HEK293 (cell line): ENCODE measurements around the gene CTSH.

Experiments used
- FEZF1 ChIP-seq: fragments of 450-650 bp; formaldehyde crosslinking; IDR thresholded peaks from 2 replicates; pipeline ENCODE4 v1.5.1; 2016; ENCODE audit warnings: missing biosample characterization, missing genetic modification characterization
- GLI4 ChIP-seq: fragments of 450-650 bp; formaldehyde crosslinking; IDR thresholded peaks from 2 replicates; pipeline ENCODE4 v1.5.1; 2016; ENCODE audit warnings: missing biosample characterization, missing genetic modification characterization
- RBAK ChIP-seq: fragments of 450-650 bp; formaldehyde crosslinking; IDR thresholded peaks from 2 replicates; pipeline ENCODE4 v1.5.1; 2016; ENCODE audit warnings: missing biosample characterization, missing genetic modification characterization
- SCRT1 ChIP-seq: fragments of 450-650 bp; formaldehyde crosslinking; IDR thresholded peaks from 2 replicates; pipeline ENCODE4 v1.5.1; 2016; ENCODE audit warnings: missing biosample characterization, missing genetic modification characterization, borderline replicate concordance
- SETDB1 ChIP-seq: IDR thresholded peaks from one replicate; pipeline ENCODE4 v1.6.1; 2017; ENCODE audit warnings: mild to moderate bottlenecking, low read length, moderate library complexity, mixed read lengths; ENCODE audit not compliant: insufficient read length
- WT1 ChIP-seq: fragments of 450-650 bp; formaldehyde crosslinking; IDR thresholded peaks from 2 replicates; pipeline ENCODE4 v1.5.1; 2016; ENCODE audit warnings: missing biosample characterization, missing genetic modification characterization
- ZBTB7A ChIP-seq: fragments of 450-650 bp; formaldehyde crosslinking; IDR thresholded peaks from 2 replicates; pipeline ENCODE4 v1.5.1; 2016; ENCODE audit warnings: low read depth, missing biosample characterization, missing genetic modification characterization
- ZEB2 ChIP-seq: fragments of 450-650 bp; formaldehyde crosslinking; IDR thresholded peaks from 2 replicates; pipeline ENCODE4 v1.5.1; 2016; ENCODE audit warnings: missing biosample characterization, missing genetic modification characterization
- ZFP37 ChIP-seq: fragments of 450-650 bp; formaldehyde crosslinking; IDR thresholded peaks from 2 replicates; pipeline ENCODE4 v1.5.1; 2016; ENCODE audit warnings: missing biosample characterization, missing genetic modification characterization
- ZNF10 ChIP-seq: fragments of 450-650 bp; formaldehyde crosslinking; IDR thresholded peaks from 2 replicates; pipeline ENCODE4 v1.5.1; 2017; ENCODE audit warnings: missing biosample characterization, missing genetic modification characterization
- ZNF157 ChIP-seq: fragments of 450-650 bp; formaldehyde crosslinking; IDR thresholded peaks from 2 replicates; pipeline ENCODE4 v1.5.1; 2016; ENCODE audit warnings: missing biosample characterization, missing genetic modification characterization
- ZNF211 ChIP-seq: fragments of 450-650 bp; formaldehyde crosslinking; IDR thresholded peaks from 2 replicates; pipeline ENCODE4 v1.5.1; 2016; ENCODE audit warnings: low read depth, missing biosample characterization, missing genetic modification characterization
- ZNF24 ChIP-seq: fragments of 450-650 bp; formaldehyde crosslinking; IDR thresholded peaks from 2 replicates; pipeline ENCODE4 v1.5.1; 2016; ENCODE audit warnings: missing biosample characterization, missing genetic modification characterization
- ZNF248 ChIP-seq: fragments of 450-650 bp; formaldehyde crosslinking; IDR thresholded peaks from 2 replicates; pipeline ENCODE4 v1.5.1; 2017; ENCODE audit warnings: missing biosample characterization, missing genetic modification characterization
- ZNF391 ChIP-seq: fragments of 450-650 bp; formaldehyde crosslinking; IDR thresholded peaks from 2 replicates; pipeline ENCODE4 v1.5.1; 2016; ENCODE audit warnings: low read depth, missing biosample characterization, missing genetic modification characterization, borderline replicate concordance
- ZNF555 ChIP-seq: fragments of 450-650 bp; formaldehyde crosslinking; conservative IDR thresholded peaks from 2 replicates; pipeline ENCODE4 v1.5.1; 2017; ENCODE audit warnings: missing biosample characterization, mild to moderate bottlenecking, missing genetic modification characterization, inconsistent platforms
- ZNF560 ChIP-seq: fragments of 450-650 bp; formaldehyde crosslinking; IDR thresholded peaks from 2 replicates; pipeline ENCODE4 v1.5.1; 2017; ENCODE audit warnings: missing biosample characterization, missing genetic modification characterization, borderline replicate concordance
- ZNF600 ChIP-seq: fragments of 450-650 bp; formaldehyde crosslinking; IDR thresholded peaks from 2 replicates; pipeline ENCODE4 v1.5.1; 2016; ENCODE audit warnings: missing biosample characterization, missing genetic modification characterization
- ZNF626 ChIP-seq: fragments of 450-650 bp; sonication (Bioruptor Pico); formaldehyde crosslinking; IDR thresholded peaks from 2 replicates; pipeline ENCODE4 v1.5.1; 2018; ENCODE audit warnings: missing biosample characterization, missing genetic modification characterization, inconsistent platforms
- ZNF658 ChIP-seq: fragments of 450-650 bp; formaldehyde crosslinking; IDR thresholded peaks from 2 replicates; pipeline ENCODE4; 2016; ENCODE audit warnings: missing biosample characterization, missing genetic modification characterization
- ZNF660 ChIP-seq: fragments of 450-650 bp; IDR thresholded peaks from 2 replicates; pipeline ENCODE4 v1.5.1; 2018; ENCODE audit warnings: missing biosample characterization, mild to moderate bottlenecking, missing genetic modification characterization
- ZNF677 ChIP-seq: fragments of 450-650 bp; IDR thresholded peaks from 2 replicates; pipeline ENCODE4 v1.5.0; 2018; ENCODE audit warnings: missing biosample characterization, mild to moderate bottlenecking, missing genetic modification characterization, moderate library complexity
- ZNF791 ChIP-seq: fragments of 450-650 bp; formaldehyde crosslinking; IDR thresholded peaks from 2 replicates; pipeline ENCODE4 v1.5.1; 2016; ENCODE audit warnings: missing biosample characterization, missing genetic modification characterization
- ZNF837 ChIP-seq: fragments of 450-650 bp; formaldehyde crosslinking; IDR thresholded peaks from 2 replicates; pipeline ENCODE4 v1.5.1; 2016; ENCODE audit warnings: missing biosample characterization, missing genetic modification characterization
- TF ChIP-seq, protein P1 (sequence below): fragments of 450-650 bp; formaldehyde crosslinking; IDR thresholded peaks from 2 replicates; pipeline ENCODE4 v1.5.1; 2016; ENCODE audit warnings: missing biosample characterization, missing genetic modification characterization, low read depth
- TF ChIP-seq, protein P2 (sequence below): fragments of 450-650 bp; formaldehyde crosslinking; IDR thresholded peaks from 2 replicates; pipeline ENCODE4 v1.5.1; 2016; ENCODE audit warnings: missing biosample characterization, missing genetic modification characterization
- TF ChIP-seq, protein P3 (sequence below): fragments of 450-650 bp; formaldehyde crosslinking; IDR thresholded peaks from 2 replicates; pipeline ENCODE4 v1.5.1; 2016; ENCODE audit warnings: missing biosample characterization, missing genetic modification characterization
- TF ChIP-seq, protein P4 (sequence below): fragments of 450-650 bp; formaldehyde crosslinking; IDR thresholded peaks from 2 replicates; pipeline ENCODE4 v1.5.1; 2016; ENCODE audit warnings: missing biosample characterization, missing genetic modification characterization
- TF ChIP-seq, protein P5 (sequence below): sonication (generic); formaldehyde crosslinking; IDR thresholded peaks from 2 replicates; pipeline ENCODE4 v1.8.1; 2022; ENCODE audit warnings: mild to moderate bottlenecking, moderate library complexity, missing genetic modification reagents
- TF ChIP-seq, protein P6 (sequence below): fragments of 450-650 bp; formaldehyde crosslinking; optimal IDR thresholded peaks from 2 replicates; pipeline ENCODE3; 2016; ENCODE audit warnings: missing biosample characterization, mild to moderate bottlenecking, missing genetic modification characterization
- TF ChIP-seq, protein P7 (sequence below): fragments of 450-650 bp; formaldehyde crosslinking; IDR thresholded peaks from 2 replicates; pipeline ENCODE4; 2016; ENCODE audit warnings: missing biosample characterization, missing genetic modification characterization

CTSH gene

DNA sequence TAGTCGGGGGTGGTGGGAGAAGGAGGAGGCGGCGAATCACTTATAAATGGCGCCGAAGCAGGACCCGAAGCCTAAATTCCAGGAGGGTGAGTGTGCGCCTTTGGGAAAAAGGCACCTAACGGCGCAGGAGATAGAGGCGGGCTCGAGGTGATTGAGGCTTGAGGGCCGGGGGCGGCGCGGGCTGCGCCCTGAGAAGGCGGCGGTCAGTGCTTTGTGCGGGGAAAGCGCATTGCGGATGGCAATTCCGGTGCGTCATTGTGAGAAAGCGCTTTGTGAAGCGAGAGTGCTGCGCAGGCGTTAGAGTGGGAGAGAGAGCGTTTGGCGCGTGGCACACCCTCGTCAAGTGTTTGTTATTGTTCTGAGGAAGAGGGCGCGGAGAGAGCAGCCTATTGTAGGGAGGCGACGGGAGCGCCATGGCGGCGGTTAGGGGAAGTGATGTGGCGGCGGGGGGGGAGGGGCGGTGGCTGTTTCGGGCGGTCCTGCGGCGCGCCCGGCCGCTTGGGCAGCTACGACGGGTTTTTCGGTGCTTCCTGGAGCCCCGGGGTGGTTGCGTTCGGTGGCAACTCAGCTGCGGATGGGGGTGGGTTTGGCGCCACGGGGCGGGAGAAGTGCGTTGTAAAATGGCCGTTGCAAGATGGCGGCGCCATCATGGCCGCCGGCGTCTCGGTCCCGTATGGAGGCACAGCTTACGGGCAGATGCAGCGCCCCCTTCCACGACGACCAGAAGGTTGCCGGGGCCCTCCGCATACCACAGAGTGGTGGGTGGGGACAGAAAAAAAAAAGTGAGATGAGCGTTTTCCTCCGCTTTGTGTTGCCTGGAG, 71.7 kb downstream of the CTSH start (continued):
- TF ChIP-seq ZNF248 = no peak
- no peak; the same call in 1 of the 2 replicates for TF ChIP-seq ZNF10 (tag by site-specific recombination)
- TF ChIP-seq, protein P1, sequence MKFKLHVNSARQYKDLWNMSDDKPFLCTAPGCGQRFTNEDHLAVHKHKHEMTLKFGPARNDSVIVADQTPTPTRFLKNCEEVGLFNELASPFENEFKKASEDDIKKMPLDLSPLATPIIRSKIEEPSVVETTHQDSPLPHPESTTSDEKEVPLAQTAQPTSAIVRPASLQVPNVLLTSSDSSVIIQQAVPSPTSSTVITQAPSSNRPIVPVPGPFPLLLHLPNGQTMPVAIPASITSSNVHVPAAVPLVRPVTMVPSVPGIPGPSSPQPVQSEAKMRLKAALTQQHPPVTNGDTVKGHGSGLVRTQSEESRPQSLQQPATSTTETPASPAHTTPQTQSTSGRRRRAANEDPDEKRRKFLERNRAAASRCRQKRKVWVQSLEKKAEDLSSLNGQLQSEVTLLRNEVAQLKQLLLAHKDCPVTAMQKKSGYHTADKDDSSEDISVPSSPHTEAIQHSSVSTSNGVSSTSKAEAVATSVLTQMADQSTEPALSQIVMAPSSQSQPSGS (tag by site-specific recombination) = no peak
- TF ChIP-seq, protein P2, sequence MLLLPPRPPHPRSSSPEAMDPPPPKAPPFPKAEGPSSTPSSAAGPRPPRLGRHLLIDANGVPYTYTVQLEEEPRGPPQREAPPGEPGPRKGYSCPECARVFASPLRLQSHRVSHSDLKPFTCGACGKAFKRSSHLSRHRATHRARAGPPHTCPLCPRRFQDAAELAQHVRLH (tag by site-specific recombination) = peak; percentile 75; the same call in 1 of the 2 replicates
- TF ChIP-seq, protein P3, sequence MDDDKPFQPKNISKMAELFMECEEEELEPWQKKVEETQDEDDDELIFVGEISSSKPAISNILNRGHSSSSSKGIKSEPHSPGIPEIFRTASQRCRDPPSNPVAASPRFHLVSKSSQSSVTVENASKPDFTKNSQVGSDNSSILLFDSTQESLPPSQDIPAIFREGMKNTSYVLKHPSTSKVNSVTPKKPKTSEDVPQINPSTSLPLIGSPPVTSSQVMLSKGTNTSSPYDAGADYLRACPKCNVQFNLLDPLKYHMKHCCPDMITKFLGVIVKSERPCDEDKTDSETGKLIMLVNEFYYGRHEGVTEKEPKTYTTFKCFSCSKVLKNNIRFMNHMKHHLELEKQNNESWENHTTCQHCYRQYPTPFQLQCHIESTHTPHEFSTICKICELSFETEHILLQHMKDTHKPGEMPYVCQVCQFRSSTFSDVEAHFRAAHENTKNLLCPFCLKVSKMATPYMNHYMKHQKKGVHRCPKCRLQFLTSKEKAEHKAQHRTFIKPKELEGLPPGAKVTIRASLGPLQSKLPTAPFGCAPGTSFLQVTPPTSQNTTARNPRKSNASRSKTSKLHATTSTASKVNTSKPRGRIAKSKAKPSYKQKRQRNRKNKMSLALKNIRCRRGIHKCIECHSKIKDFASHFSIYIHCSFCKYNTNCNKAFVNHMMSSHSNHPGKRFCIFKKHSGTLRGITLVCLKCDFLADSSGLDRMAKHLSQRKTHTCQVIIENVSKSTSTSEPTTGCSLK = no peak
- TF ChIP-seq ZNF791 (tag by site-specific recombination) = no peak
- peak; percentile 57 for TF ChIP-seq WT1 (tag by site-specific recombination)
- no peak for TF ChIP-seq RBAK
- no peak for TF ChIP-seq ZNF211 (tag by site-specific recombination)
- no peak for TF ChIP-seq ZNF391 (tag by site-specific recombination)
- TF ChIP-seq ZNF157 = no peak
- peak; percentile 79 for TF ChIP-seq ZNF600
- TF ChIP-seq ZNF24 = peak; percentile 66; the same call in 1 of the 2 replicates
- TF ChIP-seq ZNF677 = no peak
- no peak for TF ChIP-seq SETDB1
- TF ChIP-seq SCRT1 (tag by site-specific recombination) = no peak
- peak; percentile 29; the same call in 1 of the 2 replicates for TF ChIP-seq GLI4 (tag by site-specific recombination)
- TF ChIP-seq, protein P4, sequence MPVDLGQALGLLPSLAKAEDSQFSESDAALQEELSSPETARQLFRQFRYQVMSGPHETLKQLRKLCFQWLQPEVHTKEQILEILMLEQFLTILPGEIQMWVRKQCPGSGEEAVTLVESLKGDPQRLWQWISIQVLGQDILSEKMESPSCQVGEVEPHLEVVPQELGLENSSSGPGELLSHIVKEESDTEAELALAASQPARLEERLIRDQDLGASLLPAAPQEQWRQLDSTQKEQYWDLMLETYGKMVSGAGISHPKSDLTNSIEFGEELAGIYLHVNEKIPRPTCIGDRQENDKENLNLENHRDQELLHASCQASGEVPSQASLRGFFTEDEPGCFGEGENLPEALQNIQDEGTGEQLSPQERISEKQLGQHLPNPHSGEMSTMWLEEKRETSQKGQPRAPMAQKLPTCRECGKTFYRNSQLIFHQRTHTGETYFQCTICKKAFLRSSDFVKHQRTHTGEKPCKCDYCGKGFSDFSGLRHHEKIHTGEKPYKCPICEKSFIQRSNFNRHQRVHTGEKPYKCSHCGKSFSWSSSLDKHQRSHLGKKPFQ = 0 out of 2 replicates have a peak, but pooled peaks have one; percentile 19
- TF ChIP-seq ZNF658 (tag by site-specific recombination) = no peak
- peak; percentile 98 for TF ChIP-seq ZEB2 (tag by site-specific recombination)
- TF ChIP-seq ZFP37 (tag by site-specific recombination) = peak; percentile 77
- TF ChIP-seq, protein P5, sequence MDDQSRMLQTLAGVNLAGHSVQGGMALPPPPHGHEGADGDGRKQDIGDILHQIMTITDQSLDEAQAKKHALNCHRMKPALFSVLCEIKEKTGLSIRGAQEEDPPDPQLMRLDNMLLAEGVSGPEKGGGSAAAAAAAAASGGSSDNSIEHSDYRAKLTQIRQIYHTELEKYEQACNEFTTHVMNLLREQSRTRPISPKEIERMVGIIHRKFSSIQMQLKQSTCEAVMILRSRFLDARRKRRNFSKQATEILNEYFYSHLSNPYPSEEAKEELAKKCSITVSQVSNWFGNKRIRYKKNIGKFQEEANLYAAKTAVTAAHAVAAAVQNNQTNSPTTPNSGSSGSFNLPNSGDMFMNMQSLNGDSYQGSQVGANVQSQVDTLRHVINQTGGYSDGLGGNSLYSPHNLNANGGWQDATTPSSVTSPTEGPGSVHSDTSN (CRISPR knock-in tag) = 0 out of 2 replicates have a peak, but pooled peaks have one; percentile 59
- TF ChIP-seq ZNF837 (tag by site-specific recombination) = no peak; the same call in 1 of the 2 replicates
- TF ChIP-seq ZNF560 (tag by site-specific recombination) = no peak
- TF ChIP-seq ZNF660 (tag by site-specific recombination) = peak; percentile 93
- TF ChIP-seq ZNF555 (tag by site-specific recombination) = no peak
- no peak; the same call in 1 of the 2 replicates for TF ChIP-seq ZBTB7A (tag by site-specific recombination)
- TF ChIP-seq, protein P6, sequence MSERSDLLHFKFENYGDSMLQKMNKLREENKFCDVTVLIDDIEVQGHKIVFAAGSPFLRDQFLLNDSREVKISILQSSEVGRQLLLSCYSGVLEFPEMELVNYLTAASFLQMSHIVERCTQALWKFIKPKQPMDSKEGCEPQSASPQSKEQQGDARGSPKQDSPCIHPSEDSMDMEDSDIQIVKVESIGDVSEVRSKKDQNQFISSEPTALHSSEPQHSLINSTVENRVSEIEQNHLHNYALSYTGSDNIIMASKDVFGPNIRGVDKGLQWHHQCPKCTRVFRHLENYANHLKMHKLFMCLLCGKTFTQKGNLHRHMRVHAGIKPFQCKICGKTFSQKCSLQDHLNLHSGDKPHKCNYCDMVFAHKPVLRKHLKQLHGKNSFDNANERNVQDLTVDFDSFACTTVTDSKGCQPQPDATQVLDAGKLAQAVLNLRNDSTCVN (tag by site-specific recombination) = peak; percentile 80
- TF ChIP-seq FEZF1 (tag by site-specific recombination) = peak; percentile 37; the same call in 1 of the 2 replicates
- TF ChIP-seq, protein P7, sequence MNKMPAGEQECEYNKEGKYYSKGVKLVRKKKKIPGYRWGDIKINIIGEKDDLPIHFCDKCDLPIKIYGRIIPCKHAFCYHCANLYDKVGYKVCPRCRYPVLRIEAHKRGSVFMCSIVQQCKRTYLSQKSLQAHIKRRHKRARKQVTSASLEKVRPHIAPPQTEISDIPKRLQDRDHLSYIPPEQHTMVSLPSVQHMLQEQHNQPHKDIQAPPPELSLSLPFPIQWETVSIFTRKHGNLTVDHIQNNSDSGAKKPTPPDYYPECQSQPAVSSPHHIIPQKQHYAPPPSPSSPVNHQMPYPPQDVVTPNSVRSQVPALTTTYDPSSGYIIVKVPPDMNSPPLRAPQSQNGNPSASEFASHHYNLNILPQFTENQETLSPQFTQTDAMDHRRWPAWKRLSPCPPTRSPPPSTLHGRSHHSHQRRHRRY (tag by site-specific recombination) = no peak
- no peak for TF ChIP-seq ZNF626
